ENCODE measurements around the gene FAM120A. TPM values are rescaled to one million over a fixed set of nuclear protein-coding genes. Genes with fewer than 3 reads are reported as not detected.

The FAM120A gene
- total RNA-seq, 1 donor from 2014 or later: 57.7 TPM

- no peak for TF ChIP-seq EZH2 (IDR thresholded peaks at IDR 0.05; ENCODE audit: insufficient read depth, low read length)
- TF ChIP-seq, protein P1, sequence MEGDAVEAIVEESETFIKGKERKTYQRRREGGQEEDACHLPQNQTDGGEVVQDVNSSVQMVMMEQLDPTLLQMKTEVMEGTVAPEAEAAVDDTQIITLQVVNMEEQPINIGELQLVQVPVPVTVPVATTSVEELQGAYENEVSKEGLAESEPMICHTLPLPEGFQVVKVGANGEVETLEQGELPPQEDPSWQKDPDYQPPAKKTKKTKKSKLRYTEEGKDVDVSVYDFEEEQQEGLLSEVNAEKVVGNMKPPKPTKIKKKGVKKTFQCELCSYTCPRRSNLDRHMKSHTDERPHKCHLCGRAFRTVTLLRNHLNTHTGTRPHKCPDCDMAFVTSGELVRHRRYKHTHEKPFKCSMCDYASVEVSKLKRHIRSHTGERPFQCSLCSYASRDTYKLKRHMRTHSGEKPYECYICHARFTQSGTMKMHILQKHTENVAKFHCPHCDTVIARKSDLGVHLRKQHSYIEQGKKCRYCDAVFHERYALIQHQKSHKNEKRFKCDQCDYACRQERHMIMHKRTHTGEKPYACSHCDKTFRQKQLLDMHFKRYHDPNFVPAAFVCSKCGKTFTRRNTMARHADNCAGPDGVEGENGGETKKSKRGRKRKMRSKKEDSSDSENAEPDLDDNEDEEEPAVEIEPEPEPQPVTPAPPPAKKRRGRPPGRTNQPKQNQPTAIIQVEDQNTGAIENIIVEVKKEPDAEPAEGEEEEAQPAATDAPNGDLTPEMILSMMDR (IDR thresholded peaks at IDR 0.05; ENCODE audit: insufficient read depth, low read depth, low read length): no peak
- H3K4me1 ChIP-seq (ENCODE audit: insufficient read depth, low read length): no peaks in the 10 kb centered on the region
- no peaks in the 10 kb centered on the region for H3K27me3 ChIP-seq (ENCODE audit: insufficient read depth, low read length)
- no peak overlapping the region for H3K4me3 Mint-ChIP-seq (ENCODE audit: unreplicated experiment)
- H3K36me3 Mint-ChIP-seq (ENCODE audit: low read depth, unreplicated experiment): peaks cover 8% of the 10 kb centered on the region
- H3K9me3 ChIP-seq (ENCODE audit: insufficient read depth, low read depth, low read length): no peaks in the 10 kb centered on the region
- H3K36me3 ChIP-seq (ENCODE audit: insufficient read depth, low read length): peaks cover 2% of the 10 kb centered on the region
- H3K27ac Mint-ChIP-seq (ENCODE audit: unreplicated experiment): no peak overlapping the region
- no peaks in the 10 kb centered on the region for H3K9me3 Mint-ChIP-seq (ENCODE audit: unreplicated experiment)
- H3K27me3 Mint-ChIP-seq (ENCODE audit: low read depth, unreplicated experiment): no peaks in the 10 kb centered on the region
- H3K79me2 ChIP-seq (ENCODE audit: insufficient read depth, low read length): peaks cover 83% of the 10 kb centered on the region
- DNase-seq (ENCODE audit: low read depth) (no peak), FAIRE-seq (no peak)
- H3K4me1 Mint-ChIP-seq (ENCODE audit: low read depth, unreplicated experiment): peaks cover 27% of the 10 kb centered on the region
- no peak overlapping the region for H3K9ac ChIP-seq (ENCODE audit: low read length)
- H3K4me3 ChIP-seq (ENCODE audit: insufficient read depth, low read depth, low read length): no peak overlapping the region
- no peak overlapping the region for H2AFZ ChIP-seq (ENCODE audit: low read depth, low read length)
- H4K20me1 ChIP-seq (ENCODE audit: insufficient read depth, low read length): peaks cover 68% of the 10 kb centered on the region
- H3K27ac ChIP-seq (ENCODE audit: low read depth, low read length): no peak overlapping the region
- no peak overlapping the region for H3K4me2 ChIP-seq (ENCODE audit: low read length)
Measured at GRCh38 chr9:93479726-93480125, 28.2 kb downstream of the FAM120A start.

- Histone ChIP-seq H3K4me1 (ENCODE audit: insufficient read depth, low read length) (no peaks in the 10 kb centered on the region), H2AFZ (ENCODE audit: low read depth, low read length) (no peak overlapping the region), H3K36me3 (ENCODE audit: insufficient read depth, low read length) (peaks cover 2% of the 10 kb centered on the region), H4K20me1 (ENCODE audit: insufficient read depth, low read length) (peaks cover 63% of the 10 kb centered on the region), H3K27ac (ENCODE audit: low read depth, low read length) (no peak overlapping the region), H3K4me3 (ENCODE audit: insufficient read depth, low read depth, low read length) (no peak overlapping the region), H3K9me3 (ENCODE audit: insufficient read depth, low read depth, low read length) (no peaks in the 10 kb centered on the region), H3K9ac (ENCODE audit: low read length) (no peak overlapping the region), H3K79me2 (ENCODE audit: insufficient read depth, low read length) (peaks cover 83% of the 10 kb centered on the region), H3K27me3 (ENCODE audit: insufficient read depth, low read length) (no peaks in the 10 kb centered on the region), H3K4me2 (ENCODE audit: low read length) (no peak overlapping the region)
- peaks cover 12% of the 10 kb centered on the region for H3K36me3 Mint-ChIP-seq (ENCODE audit: low read depth, unreplicated experiment)
- no peak overlapping the region for H3K27ac Mint-ChIP-seq (ENCODE audit: unreplicated experiment)
- H3K4me1 Mint-ChIP-seq (ENCODE audit: low read depth, unreplicated experiment): peaks cover 27% of the 10 kb centered on the region
- no peak overlapping the region for H3K4me3 Mint-ChIP-seq (ENCODE audit: unreplicated experiment)
- H3K9me3 Mint-ChIP-seq (ENCODE audit: unreplicated experiment): no peaks in the 10 kb centered on the region
- FAIRE-seq (no peak), DNase-seq (ENCODE audit: low read depth) (no peak)
- no peak for TF ChIP-seq EZH2 (IDR thresholded peaks at IDR 0.05; ENCODE audit: insufficient read depth, low read length)
- TF ChIP-seq, protein P1 (IDR thresholded peaks at IDR 0.05; ENCODE audit: insufficient read depth, low read depth, low read length): no peak
- H3K27me3 Mint-ChIP-seq (ENCODE audit: low read depth, unreplicated experiment): no peaks in the 10 kb centered on the region
Measured at GRCh38 chr9:93480262-93480661, 28.8 kb downstream of the FAM120A start.

DNA sequence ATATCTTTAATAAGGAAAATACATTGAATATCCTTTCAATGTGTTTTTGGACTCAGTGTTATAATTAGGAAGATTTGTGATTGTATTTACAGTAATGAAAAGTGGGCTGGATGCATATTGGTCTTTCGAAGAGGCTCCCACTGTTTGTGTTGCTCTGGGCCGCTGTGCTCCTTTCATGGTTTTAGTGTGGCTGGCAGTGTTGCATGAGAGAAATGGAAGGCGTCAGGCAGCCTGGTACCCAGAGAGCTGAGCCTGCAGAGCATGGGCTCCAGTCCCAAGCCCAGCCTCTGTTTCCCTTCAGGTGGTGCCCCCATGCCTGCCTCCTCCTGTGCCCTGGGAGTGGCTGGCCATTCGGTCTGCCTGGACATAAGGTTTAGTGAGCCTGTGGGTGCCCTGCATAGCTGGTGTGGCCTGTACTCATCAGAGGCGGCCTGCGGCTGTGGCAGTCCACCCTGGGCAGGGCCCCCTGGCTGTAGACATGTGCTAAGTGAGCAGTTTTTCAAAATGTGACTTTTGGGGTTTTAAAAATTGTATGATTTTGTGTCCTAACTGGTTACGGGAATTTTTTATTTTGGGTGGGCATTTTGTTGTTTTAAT is 29.3 kb downstream of the FAM120A start:
- Histone ChIP-seq H3K4me3 (ENCODE audit: insufficient read depth, low read depth, low read length) (no peak overlapping the region), H3K4me1 (ENCODE audit: insufficient read depth, low read length) (no peaks in the 10 kb centered on the region), H3K4me2 (ENCODE audit: low read length) (no peak overlapping the region), H3K27me3 (ENCODE audit: insufficient read depth, low read length) (no peaks in the 10 kb centered on the region), H3K27ac (ENCODE audit: low read depth, low read length) (no peak overlapping the region), H3K9me3 (ENCODE audit: insufficient read depth, low read depth, low read length) (no peaks in the 10 kb centered on the region), H3K36me3 (ENCODE audit: insufficient read depth, low read length) (peaks cover 2% of the 10 kb centered on the region), H2AFZ (ENCODE audit: low read depth, low read length) (no peak overlapping the region), H3K9ac (ENCODE audit: low read length) (no peak overlapping the region), H3K79me2 (ENCODE audit: insufficient read depth, low read length) (peaks cover 84% of the 10 kb centered on the region), H4K20me1 (ENCODE audit: insufficient read depth, low read length) (peaks cover 60% of the 10 kb centered on the region)
- H3K4me3 Mint-ChIP-seq (ENCODE audit: unreplicated experiment): no peak overlapping the region
- FAIRE-seq (no peak), DNase-seq (ENCODE audit: low read depth) (no peak)
- H3K36me3 Mint-ChIP-seq (ENCODE audit: low read depth, unreplicated experiment): peaks cover 15% of the 10 kb centered on the region
- H3K4me1 Mint-ChIP-seq (ENCODE audit: low read depth, unreplicated experiment): peaks cover 23% of the 10 kb centered on the region
- no peak for TF ChIP-seq EZH2 (IDR thresholded peaks at IDR 0.05; ENCODE audit: insufficient read depth, low read length)
- TF ChIP-seq, protein P1 (IDR thresholded peaks at IDR 0.05; ENCODE audit: insufficient read depth, low read depth, low read length): no peak
- H3K9me3 Mint-ChIP-seq (ENCODE audit: unreplicated experiment): no peaks in the 10 kb centered on the region
- no peak overlapping the region for H3K27ac Mint-ChIP-seq (ENCODE audit: unreplicated experiment)
- no peaks in the 10 kb centered on the region for H3K27me3 Mint-ChIP-seq (ENCODE audit: low read depth, unreplicated experiment)
